IPS-18a (cell line): ENCODE measurements around the gene ACD.

Source experiments
- H3K27ac ChIP-seq: one replicate; pipeline ENCODE4 v1.5.1; 2013; ENCODE audit warnings: low read length
- H3K27me3 ChIP-seq: one replicate; pipeline ENCODE4 v1.6.1; 2013; ENCODE audit warnings: mild to moderate bottlenecking, low read length; ENCODE audit not compliant: control insufficient read depth, insufficient read depth
- H3K36me3 ChIP-seq: one replicate; pipeline ENCODE4 v1.6.1; 2013; ENCODE audit warnings: low read depth, low read length; ENCODE audit not compliant: control insufficient read depth
- H3K4me1 ChIP-seq: one replicate; pipeline ENCODE4 v1.6.1; 2013; ENCODE audit warnings: low read depth, low read length; ENCODE audit not compliant: control insufficient read depth
- H3K4me3 ChIP-seq: one replicate; pipeline ENCODE4 v1.5.1; 2013; ENCODE audit warnings: low read length
- H3K9ac ChIP-seq: one replicate; pipeline ENCODE4 v1.6.1; 2013; ENCODE audit warnings: mild to moderate bottlenecking, low read length, moderate library complexity
- H3K9me3 ChIP-seq: one replicate; pipeline ENCODE4 v1.6.1; 2013; ENCODE audit warnings: low read depth, low read length; ENCODE audit not compliant: control insufficient read depth

Gene ACD

GRCh38 chr16:67657751-67658518 is 2.1 kb downstream of the ACD start:
- Histone ChIP-seq H3K9ac (no peak overlapping the region), H3K27ac (no peak overlapping the region), H3K9me3 (no peaks in the 10 kb centered on the region), H3K4me1 (no peaks in the 10 kb centered on the region), H3K27me3 (peaks cover 32% of the 10 kb centered on the region), H3K36me3 (no peaks in the 10 kb centered on the region), H3K4me3 (no peak overlapping the region)

DNA sequence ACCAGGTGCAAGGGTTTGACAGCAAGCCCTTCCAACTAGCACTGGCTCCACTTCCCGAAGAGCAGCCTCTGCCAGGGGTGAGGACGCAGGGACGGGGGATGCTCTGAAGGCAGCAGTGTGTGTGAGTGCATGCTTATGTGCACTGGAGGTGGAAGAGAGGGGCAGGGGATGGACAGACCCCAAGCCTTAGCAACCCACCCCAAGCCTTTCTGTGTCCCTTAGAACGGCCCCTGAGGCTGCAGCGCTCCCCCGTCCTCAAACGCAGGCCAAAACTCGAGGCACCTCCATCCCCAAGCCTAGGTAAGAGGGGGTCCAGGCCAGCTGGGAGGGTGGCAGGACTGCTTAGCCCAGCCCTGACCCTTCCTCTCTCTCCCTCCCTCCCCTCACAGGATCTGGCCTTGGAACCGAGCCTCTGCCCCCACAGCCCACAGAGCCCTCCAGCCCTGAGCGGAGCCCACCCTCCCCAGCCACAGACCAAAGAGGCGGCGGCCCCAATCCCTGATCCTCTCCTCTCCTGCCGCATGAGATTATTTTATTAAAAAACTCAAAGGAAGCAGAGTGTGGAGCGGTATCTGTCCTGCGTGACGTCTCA is 2.9 kb downstream of the ACD start:
- Histone ChIP-seq H3K9ac (no peak overlapping the region), H3K9me3 (no peaks in the 10 kb centered on the region), H3K4me1 (no peaks in the 10 kb centered on the region), H3K4me3 (no peak overlapping the region), H3K27me3 (peaks cover 34% of the 10 kb centered on the region), H3K36me3 (no peaks in the 10 kb centered on the region), H3K27ac (no peak overlapping the region)

DNA sequence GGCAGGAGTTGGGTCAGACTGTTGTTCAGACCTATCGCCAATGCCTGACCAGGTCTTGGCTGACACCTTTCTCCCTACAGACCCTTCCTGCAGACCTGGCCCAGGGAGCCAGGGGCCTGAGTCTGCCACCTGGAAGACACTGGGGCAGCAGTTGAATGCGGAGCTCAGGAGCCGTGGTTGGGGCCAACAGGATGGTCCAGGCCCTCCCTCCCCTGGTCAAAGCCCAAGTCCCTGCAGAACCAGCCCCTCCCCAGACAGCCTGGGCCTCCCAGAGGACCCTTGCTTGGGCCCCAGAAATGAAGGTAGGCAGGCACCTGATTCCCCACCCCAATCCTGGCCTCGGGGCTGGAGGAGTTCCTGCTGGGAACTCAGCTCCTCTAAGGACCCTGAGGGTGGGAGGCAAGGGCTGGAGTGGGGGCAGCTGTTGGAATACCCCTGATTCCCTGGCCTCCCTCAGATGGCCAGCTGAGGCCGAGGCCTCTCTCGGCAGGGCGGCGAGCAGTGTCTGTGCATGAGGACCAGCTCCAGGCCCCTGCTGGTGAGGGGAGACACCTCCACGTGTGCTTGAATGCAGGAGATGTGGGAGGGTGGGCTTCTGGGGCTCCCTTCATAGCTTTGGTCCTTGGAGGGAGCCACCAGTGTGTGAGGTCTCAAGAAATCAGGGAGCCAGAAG is 3.6 kb downstream of the ACD start:
- Histone ChIP-seq H3K4me1 (no peaks in the 10 kb centered on the region), H3K9ac (no peak overlapping the region), H3K4me3 (no peak overlapping the region), H3K9me3 (no peaks in the 10 kb centered on the region), H3K27ac (no peak overlapping the region), H3K27me3 (peaks cover 33% of the 10 kb centered on the region), H3K36me3 (no peaks in the 10 kb centered on the region)

DNA sequence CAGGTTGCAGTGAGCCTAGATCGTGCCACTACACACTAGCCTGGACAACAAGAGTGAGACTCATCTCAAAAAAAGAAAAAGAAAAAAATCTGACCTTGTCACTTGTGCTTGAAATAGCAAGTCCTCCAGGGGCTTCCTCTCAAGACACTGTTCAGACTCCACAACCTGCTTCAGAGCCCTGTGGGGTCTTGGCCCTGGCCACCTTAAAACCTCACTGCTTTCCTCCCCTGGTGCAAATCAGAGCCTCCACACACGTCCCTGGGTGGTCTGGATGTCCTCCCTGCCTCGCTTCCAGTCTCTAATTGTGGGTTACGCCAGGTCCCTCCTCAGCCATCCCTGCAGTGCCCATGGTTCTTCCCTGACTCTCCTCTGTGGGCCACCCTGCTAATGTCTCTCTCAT is 4.7 kb downstream of the ACD start:
- no peak overlapping the region for H3K9ac ChIP-seq
- H3K4me1 ChIP-seq: no peaks in the 10 kb centered on the region
- H3K27me3 ChIP-seq: peaks cover 42% of the 10 kb centered on the region
- no peaks in the 10 kb centered on the region for H3K36me3 ChIP-seq
- no peaks in the 10 kb centered on the region for H3K9me3 ChIP-seq
- no peak overlapping the region for H3K4me3 ChIP-seq
- H3K27ac ChIP-seq: no peak overlapping the region

DNA sequence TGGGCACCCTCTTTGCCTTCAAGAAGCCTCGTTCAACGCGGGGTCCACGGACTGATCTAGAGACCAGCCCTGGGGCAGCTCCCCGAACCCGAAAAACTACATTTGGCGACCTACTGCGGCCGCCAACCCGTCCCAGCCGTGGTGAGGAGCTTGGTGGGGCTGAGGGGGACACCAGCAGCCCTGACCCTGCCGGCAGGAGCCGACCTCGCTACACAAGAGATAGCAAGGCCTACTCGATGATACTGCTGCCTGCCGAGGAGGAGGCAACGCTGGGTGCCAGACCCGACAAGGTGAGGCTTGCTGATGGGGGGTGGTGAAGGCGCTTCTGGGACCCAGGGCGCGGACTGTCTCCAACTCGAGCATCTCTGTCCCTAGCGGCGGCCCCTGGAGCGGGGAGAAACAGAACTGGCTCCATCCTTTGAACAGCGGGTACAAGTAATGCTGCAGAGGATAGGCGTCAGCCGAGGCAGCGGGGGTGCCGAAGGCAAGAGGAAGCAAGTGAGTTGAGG is 5.6 kb downstream of the ACD start:
- Histone ChIP-seq H3K9ac (no peak overlapping the region), H3K36me3 (no peaks in the 10 kb centered on the region), H3K27ac (no peak overlapping the region)

DNA sequence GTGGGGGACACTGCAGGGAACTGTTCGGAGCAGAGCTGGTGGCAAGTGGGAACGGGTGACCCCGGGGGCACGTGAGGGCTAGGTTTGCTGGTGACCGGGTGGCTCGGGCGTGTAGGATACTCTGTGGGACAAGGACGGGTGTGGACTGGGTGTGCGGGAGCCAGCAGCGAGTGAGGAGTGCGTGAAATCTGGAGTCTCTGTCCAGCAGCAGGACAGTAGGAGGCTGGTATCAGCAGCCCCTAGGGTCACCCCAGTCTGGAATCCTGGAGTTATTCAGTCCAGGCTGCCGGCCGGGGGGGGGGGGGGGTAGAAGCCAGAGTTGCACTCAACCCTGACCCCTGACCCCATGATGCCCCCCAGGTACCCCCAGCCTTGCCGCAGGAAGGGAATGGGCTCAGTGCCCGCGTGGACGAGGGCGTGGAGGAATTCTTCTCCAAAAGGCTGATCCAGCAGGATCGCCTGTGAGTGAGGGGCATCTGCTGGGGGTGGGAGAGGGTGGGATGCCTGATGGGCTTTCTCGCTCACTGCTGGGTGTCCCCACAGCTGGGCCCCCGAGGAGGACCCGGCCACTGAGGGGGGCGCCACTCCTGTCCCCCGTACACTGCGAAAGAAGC is 6.2 kb downstream of the ACD start:
- no peaks in the 10 kb centered on the region for H3K4me1 ChIP-seq
- no peaks in the 10 kb centered on the region for H3K9me3 ChIP-seq
- H3K9ac ChIP-seq: no peak overlapping the region
- no peak overlapping the region for H3K27ac ChIP-seq
- peak overlapping the region; percentile 58 for H3K4me3 ChIP-seq
- peaks cover 49% of the 10 kb centered on the region for H3K27me3 ChIP-seq
- no peaks in the 10 kb centered on the region for H3K36me3 ChIP-seq

More for the DNA sequence above, 5.6 kb downstream of the ACD start:
- peaks cover 49% of the 10 kb centered on the region for H3K27me3 ChIP-seq
- H3K4me3 ChIP-seq: no peak overlapping the region
- H3K9me3 ChIP-seq: no peaks in the 10 kb centered on the region
- no peaks in the 10 kb centered on the region for H3K4me1 ChIP-seq

- Histone ChIP-seq H3K9me3 (no peaks in the 10 kb centered on the region), H3K27ac (no peak overlapping the region), H3K27me3 (peaks cover 51% of the 10 kb centered on the region), H3K36me3 (no peaks in the 10 kb centered on the region), H3K9ac (no peak overlapping the region), H3K4me3 (peak overlapping the region; percentile 58), H3K4me1 (no peaks in the 10 kb centered on the region)
Observed at GRCh38 chr16:67653128-67653788, 6.8 kb downstream of the ACD start.

- no peaks in the 10 kb centered on the region for H3K36me3 ChIP-seq
- no peaks in the 10 kb centered on the region for H3K4me1 ChIP-seq
- peaks cover 51% of the 10 kb centered on the region for H3K27me3 ChIP-seq
- H3K4me3 ChIP-seq: peak overlapping the region; percentile 58
- no peak overlapping the region for H3K27ac ChIP-seq
- no peak overlapping the region for H3K9ac ChIP-seq
- H3K9me3 ChIP-seq: no peaks in the 10 kb centered on the region
Observed at GRCh38 chr16:67652578-67653127, 7.4 kb downstream of the ACD start.

DNA sequence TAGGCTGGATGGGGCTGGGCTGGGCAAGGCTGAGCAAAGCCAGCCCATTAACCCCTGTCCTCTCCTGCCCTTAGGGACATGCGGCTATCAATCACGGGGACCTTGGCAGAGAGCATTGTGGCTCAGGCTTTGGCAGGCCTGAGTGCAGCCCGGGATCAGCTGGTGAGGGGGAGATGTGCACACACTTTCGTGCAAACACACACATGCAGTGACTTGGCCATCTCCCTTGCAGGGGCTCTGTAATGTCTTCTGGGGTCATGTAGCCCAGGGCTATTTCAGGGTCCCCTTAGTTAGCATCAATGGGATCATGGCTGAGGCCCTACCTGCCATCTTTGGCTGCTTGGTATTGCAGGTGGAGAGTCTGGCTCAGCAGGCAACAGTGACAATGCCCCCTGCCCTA is 8.2 kb downstream of the ACD start:
- Histone ChIP-seq H3K27me3 (peaks cover 51% of the 10 kb centered on the region), H3K27ac (no peak overlapping the region), H3K36me3 (no peaks in the 10 kb centered on the region), H3K4me3 (no peak overlapping the region), H3K9me3 (no peaks in the 10 kb centered on the region), H3K4me1 (no peaks in the 10 kb centered on the region), H3K9ac (no peak overlapping the region)

DNA sequence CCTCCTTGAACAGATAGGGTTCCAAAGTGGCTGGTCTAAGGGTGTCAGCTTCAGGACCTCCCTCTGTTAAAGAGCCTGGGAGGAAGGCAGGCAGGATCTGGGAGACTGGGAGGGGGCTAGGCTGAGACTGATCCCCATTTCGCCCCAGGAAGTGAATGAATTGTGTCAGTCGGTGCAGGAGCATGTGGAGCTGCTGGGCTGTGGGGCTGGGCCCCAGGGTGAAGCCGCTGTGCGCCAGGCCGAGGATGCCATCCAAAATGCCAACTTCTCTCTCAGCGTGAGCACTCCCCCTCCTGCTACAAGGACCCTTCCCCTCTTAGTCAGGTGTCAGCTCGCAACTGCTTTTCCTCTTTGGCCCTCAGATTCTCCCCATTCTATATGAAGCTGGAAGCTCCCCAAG is 9.0 kb downstream of the ACD start:
- Histone ChIP-seq H3K4me1 (no peaks in the 10 kb centered on the region), H3K4me3 (no peak overlapping the region), H3K27ac (no peak overlapping the region), H3K36me3 (no peaks in the 10 kb centered on the region), H3K9me3 (no peaks in the 10 kb centered on the region), H3K27me3 (peaks cover 51% of the 10 kb centered on the region), H3K9ac (no peak overlapping the region)

DNA sequence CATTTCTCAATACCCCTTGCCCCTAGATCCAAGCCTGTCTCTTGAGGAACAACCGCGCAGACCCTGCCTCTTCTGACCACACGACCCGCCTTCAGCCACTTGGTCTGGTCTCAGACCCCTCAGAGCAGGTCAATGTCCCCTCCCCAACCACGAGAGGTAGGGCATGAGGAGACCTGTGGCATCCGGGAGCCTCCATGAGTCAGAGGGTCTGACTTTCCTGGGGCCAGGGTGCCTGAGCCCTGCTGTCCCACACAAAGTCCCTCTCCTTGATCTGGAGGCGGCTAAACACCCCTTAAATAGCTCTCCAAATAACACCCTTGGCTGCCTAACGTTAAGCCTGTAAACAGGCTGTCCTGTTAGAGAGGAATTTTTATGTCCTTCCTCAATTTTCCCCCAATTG is 10.0 kb downstream of the ACD start:
- H3K4me1 ChIP-seq: no peaks in the 10 kb centered on the region
- H3K27ac ChIP-seq: no peak overlapping the region
- H3K9ac ChIP-seq: no peak overlapping the region
- no peaks in the 10 kb centered on the region for H3K9me3 ChIP-seq
- H3K4me3 ChIP-seq: no peak overlapping the region
- no peaks in the 10 kb centered on the region for H3K36me3 ChIP-seq
- peaks cover 57% of the 10 kb centered on the region for H3K27me3 ChIP-seq
